ENCODE results near the gene C22orf23.

DNA sequence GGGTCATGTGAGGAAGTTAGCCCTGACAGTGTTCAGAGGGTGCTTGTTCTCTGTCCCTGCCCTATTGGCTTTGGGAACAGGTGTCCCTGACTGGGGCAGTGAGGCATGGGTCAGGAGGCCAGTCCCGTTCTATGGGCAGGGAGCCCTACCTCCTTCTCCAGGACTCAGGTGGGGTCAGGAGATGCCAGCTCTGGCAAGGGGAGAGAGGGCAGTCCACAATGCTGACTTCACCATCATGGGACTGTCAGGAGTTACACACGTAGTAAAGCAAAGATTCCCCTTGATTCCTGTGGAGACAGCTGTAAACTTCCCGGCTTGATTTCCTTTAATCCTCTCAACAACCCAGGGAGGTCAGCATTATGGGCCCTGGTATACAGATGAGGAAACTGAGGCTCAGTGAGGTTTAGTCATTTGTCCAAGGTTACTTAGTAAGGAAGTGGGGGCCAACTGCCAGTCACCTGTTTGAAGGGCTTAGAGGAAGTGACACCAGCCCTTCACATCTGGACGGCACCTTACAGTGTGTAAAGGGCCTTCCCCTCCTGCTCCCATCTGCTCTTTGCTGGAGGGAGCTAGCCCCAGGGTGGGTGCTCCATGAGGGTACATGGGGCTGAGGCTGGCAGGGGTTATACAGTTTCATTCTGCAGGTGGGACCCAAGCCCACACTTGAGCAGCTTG lies 35.4 kb downstream of the C22orf23 start:
- TF ChIP-seq POLR2A (IDR thresholded peaks at IDR 0.05) (no peak), POLR2AphosphoS5 (IDR thresholded peaks at IDR 0.05) (no peak)
- TF ChIP-seq, protein P1, sequence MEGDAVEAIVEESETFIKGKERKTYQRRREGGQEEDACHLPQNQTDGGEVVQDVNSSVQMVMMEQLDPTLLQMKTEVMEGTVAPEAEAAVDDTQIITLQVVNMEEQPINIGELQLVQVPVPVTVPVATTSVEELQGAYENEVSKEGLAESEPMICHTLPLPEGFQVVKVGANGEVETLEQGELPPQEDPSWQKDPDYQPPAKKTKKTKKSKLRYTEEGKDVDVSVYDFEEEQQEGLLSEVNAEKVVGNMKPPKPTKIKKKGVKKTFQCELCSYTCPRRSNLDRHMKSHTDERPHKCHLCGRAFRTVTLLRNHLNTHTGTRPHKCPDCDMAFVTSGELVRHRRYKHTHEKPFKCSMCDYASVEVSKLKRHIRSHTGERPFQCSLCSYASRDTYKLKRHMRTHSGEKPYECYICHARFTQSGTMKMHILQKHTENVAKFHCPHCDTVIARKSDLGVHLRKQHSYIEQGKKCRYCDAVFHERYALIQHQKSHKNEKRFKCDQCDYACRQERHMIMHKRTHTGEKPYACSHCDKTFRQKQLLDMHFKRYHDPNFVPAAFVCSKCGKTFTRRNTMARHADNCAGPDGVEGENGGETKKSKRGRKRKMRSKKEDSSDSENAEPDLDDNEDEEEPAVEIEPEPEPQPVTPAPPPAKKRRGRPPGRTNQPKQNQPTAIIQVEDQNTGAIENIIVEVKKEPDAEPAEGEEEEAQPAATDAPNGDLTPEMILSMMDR (IDR thresholded peaks at IDR 0.05) = no peak

Data from breast epithelium (tissue), 3 donors.